GM21381 (cell line): Measurements from ENCODE around the gene DRGX.

ENCODE experiments used
- ATAC-seq: cut with Tn5 transposase; IDR thresholded peaks from one replicate; pipeline ENCODE4 v1.9.1; 2021; ENCODE audit warnings: mild to moderate bottlenecking, moderate library complexity; ENCODE audit not compliant: unreplicated experiment

Gene DRGX

GRCh38 chr10:49348593-49348992, 47.3 kb downstream of the DRGX start:
- no peak for ATAC-seq

- ATAC-seq: no peak
Observed at GRCh38 chr10:49347827-49348226, 48.1 kb downstream of the DRGX start.

DNA sequence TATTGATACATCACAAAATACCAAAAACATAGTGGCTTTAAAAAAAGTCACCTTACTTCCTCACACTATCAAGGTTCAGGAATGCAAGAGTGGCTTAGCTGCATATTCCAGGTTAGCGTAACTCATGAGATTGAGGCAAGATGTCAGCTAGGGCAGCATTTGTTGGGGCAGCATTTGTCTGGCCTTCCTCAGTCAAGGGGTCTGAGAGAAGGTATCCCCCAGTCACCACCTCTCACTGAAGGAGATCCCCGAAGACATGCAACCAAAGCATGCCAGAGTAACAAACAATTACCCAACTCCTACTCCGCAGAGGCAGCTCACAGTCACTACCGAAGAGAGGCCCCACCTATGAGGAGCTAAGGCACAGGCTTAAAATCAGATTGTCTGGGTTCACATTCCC, 48.5 kb downstream of the DRGX start:
- ATAC-seq: no peak

- no peak for ATAC-seq
Observed at GRCh38 chr10:49344840-49345239, 51.0 kb downstream of the DRGX start.

DNA sequence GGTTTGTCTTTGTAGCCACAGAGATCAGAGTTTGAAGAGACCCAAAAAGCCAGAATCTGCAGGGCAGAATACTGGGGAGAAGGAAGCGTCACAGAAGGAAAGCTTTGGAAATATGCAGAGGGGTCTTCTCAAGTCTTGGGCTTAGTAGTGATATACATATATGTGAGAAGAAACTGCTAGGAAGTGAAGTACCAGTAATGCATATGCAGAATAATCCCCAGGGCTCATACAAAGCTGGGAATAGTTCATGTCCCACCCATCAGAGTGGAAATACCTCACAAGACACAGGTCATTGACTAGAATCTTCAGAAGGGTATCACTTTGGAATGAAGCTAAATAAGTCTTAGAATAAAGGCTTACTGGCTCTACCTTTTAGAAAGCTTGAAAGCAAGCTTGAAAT, 57.3 kb downstream of the DRGX start:
- ATAC-seq: no peak

DNA sequence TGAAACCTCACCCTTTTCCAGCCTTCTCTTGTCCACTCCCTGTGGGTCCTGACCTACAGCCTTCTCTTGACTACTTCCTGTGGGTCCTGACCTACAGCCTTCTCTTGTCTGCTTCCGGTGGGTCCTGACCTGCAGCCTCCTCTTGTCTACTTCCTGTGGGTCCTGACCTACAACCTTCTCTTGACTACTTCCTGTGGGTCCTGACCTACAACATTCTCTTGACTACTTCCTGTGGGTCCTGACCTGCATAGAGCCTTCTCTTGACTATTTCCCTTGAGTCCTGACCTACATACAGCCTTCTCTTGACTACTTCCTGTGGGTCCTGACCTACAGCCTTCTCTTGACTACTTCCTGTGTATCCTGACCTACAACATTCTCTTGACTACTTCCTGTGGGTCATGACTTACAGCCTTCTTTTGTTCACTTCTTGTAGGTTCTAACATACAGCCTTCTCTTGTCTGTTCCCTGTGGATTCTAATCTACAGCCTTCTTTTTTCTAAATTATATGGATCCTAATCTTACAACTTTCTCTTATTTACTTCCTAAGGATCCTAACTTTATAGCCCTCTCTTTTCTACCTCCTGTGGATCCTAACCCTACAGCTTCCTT, 60.4 kb downstream of the DRGX start:
- ATAC-seq: no peak

DNA sequence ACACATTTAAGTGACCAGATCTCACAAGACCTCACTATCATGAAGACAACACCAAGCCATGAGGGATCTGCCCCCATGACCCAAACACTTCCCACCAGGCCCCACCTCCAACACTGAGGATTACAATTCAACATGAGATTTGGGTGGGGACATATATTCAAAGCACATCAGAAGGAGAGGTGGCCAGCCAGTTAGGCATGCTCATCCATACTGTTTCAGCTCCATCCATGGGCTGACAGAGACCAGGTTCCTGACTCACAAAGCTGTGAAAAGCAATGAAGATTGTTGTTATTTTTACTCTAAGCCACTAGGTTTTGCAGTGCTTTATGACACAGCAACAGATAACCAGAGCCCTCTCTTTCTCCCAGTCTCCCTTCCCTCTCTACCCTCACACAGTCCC, 60.9 kb downstream of the DRGX start:
- no peak for ATAC-seq

- ATAC-seq: no peak
Observed at GRCh38 chr10:49333192-49333591, 62.7 kb downstream of the DRGX start.

DNA sequence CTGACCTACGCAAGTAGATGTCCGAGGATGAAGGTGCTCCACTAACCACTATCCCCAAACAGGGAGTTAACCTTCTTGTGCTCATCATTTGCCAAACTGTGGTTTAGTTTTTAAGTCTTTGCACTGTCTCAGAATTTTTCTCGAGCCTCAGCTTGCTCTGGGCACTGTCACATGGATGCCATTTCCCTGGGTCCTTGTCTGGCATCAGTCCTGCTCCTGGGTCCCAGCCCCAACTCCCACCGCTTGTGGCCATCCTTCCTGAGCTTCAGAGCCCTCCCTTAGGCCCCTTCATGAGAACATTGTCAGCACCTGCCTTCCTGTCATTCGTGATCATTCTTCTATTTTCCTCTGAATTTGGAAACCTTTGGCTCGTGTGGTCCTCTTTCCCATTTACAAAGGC, 63.1 kb downstream of the DRGX start:
- no peak for ATAC-seq

DNA sequence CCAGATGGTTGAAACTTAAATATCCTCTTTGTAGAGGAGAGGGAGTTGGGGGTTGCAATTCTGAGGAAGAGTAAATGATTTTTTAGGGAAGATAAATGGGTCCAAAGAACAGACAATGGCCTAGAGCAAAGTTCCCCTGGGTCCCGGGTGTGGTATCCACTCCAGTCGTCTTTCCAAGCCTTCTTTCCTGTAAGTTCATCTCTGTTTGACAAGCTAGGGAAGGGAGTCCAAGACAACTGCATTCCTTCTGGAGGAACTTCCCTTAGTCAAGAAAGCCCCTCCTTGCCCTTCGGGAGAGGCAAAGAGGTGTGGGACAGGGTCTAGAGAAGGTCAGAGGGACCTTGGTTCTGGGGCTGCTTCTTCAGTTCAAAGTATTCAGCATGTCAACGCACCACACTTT, 63.6 kb downstream of the DRGX start:
- no peak for ATAC-seq

DNA sequence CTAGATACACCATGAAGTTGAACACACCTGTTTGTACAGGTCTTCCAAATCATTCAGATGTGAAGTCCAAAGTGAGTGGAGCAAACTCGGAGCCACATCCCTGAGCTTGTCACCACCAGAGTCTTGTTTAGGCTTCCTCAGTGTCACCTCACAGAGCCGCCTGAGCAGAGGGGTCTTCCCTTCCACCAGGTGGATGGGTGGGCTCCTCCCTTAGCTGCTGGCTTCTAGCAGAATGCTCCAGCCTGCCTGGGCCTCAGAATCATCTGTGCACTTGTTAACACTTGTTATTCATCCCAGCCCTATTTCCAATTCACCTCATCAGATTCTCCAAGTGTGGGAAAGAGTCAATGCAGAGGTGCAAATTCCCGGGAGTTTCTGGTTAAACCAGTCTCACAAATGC, 64.5 kb downstream of the DRGX start:
- ATAC-seq: no peak

DNA sequence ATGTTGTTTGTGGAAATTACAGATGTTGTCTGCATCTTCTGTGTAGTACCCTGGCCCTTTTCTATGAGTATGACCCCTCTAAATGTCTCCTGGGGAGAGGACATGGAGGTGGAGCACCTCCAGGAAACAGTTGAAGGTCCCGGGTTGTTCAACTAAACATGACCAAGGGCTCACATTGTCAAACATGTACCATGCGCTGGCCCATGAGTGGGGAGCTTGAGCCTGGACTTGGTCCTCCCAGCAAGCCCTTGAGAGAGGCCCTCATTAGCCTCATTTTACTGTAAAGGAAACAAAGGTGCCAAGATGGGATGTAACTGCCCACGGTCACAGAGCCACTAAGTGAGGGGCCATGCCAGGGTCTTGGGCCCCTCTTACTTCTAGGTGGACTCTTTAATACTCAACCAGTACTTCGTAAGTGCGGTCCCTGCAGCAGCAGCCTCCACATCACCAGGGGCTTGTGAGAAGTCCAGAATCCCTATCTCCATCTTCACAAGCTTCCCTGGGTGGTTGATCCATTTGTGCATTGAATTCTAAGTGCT, 65.7 kb downstream of the DRGX start:
- no peak for ATAC-seq

DNA sequence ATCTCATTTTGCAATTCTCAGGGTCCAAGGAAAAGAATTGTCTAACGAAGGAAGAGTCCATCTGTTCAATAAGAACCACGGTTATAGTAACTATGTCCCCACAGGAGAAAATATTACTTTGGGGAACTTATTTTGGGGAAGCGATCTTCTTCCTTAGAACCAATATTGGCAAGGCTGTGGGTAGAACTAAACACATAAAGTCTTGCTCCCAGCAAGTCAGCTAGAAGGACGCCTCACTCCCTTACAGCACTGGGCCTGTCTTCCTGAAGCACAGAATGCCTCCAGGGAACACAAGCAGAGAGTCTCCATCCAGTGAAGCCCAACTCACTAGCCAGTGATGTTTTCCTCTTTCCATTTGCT, 66.8 kb downstream of the DRGX start:
- ATAC-seq: no peak

GRCh38 chr10:49328401-49329145, 67.3 kb downstream of the DRGX start:
- no peak for ATAC-seq

DNA sequence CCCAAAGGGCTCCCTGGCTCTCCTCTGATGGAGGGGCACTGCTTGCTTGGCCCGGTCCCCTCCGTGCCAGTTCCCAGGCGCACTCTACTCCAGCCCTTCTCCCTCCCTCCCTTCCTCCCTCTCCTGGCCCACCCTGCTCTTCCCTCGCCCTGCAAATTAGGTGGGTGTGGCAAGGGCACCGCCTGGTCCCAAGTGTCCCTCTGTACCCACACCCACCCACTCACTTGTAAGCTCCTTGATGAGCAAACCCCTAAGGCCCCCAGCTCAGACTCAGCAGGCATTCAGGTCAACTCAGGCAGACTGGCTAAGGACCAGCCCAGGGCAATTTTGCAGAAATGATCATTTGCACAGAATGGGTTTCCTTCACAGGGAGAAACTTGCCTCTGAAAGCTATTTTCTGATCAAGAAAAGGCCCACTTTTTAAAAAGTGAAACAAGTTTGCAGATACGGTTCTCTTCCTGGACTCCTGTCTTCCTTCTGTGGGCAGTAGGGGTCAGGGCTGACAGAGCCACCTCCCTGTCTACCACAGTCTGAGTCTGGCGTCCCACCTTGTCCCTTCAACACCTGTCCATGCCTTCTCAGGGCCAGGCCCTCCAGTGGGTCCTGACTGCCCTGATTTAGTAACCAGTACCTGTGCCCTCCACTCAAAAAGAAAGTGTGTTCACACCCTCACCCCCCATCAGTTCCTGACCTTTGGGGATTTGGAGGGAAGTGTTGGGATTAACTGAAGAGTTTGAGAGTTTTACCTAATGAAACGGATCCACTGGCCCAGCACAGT, 68.7 kb downstream of the DRGX start:
- ATAC-seq: no peak

- ATAC-seq: no peak
Observed at GRCh38 chr10:49325916-49326783, 69.7 kb downstream of the DRGX start.

GRCh38 chr10:49325131-49325915, 70.6 kb downstream of the DRGX start:
- no peak for ATAC-seq

DNA sequence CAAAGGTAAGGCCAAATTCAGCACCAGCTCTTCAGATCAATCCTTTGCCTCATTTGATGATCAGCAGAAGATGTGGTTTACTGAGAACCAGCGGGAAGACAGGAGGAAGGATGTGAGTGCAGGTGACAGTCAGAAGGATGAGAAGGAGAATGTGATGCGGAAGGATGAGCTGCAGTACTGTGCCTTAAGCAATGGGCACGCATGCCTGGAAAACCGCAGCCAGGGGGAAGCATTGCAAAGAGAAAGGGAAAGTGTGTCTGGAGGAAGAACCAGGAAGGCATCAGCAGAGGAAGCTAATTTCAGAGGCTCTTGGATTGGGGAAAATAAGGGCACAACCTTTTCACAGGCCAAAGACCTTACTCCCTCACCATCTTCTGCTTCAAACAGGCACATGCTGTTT, 71.2 kb downstream of the DRGX start:
- no peak for ATAC-seq

- no peak for ATAC-seq
Observed at GRCh38 chr10:49323896-49324270, 72.0 kb downstream of the DRGX start.

DNA sequence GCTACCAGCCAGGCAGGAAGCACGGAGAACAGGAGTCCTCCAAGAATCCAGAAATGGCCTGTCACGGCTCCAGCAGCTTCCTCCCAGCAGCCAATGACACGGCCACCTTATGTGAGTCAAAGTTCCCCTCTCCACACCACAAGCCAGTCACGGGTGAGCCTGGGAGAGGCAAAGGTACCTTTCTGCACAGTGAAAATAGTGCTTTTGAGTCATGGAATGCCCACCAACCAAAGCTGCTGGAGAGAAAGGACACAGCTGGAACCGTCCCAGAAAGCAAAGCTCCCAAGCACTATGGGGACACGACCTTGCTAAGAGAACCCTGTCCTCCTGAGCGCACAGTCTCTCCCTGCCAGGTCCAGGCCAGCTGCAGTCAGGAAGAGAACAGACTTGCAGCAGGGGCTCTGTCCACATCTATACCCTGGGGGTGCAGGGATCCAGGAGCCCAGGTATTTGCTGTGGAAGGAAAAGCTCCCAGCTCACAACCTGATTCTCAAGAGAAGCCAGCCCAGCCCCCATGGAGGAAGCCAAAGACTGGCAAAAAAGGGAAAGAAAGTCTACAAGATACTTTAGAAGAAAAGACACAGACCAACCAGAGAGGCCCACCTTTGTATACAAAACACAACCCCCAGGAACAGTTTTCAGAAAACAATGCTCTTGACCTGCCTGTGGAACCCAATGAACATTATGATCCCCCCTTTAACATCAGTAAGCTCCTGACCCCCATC, 72.6 kb downstream of the DRGX start:
- ATAC-seq: no peak
